ENCODE results near the gene MOB2.

MOB2 gene

DNA sequence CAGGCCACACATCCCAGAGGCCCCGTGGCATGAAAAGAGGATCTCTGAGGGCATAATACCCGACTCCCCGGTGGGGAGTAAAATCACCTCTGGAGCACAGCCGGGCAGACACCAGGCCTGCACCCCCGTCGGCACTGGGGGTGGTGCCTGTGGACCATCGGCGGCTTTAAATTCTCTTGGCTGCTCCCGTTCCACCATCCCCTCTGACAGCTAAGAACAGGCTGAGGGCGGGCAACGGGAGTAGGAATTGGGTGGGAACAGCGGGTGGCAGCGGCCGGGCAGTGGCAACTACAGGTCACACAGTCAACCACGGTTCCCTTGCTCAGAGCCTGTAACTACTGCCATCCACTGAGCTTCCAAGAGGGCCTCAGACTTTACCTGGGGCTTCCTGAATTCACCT, 40.2 kb upstream of the MOB2 start:
- Histone ChIP-seq H3K9me3 (ENCODE audit: insufficient read depth, low read depth, low read length) (no peaks in the 10 kb centered on the region), H3K27me3 (ENCODE audit: insufficient read depth, low read length) (no peaks in the 10 kb centered on the region), H3K36me3 (ENCODE audit: insufficient read depth, low read depth, low read length) (no peaks in the 10 kb centered on the region), H3K27ac (ENCODE audit: low read length) (no peak overlapping the region), H3K4me1 (ENCODE audit: insufficient read depth, low read length) (no peaks in the 10 kb centered on the region), H3K4me3 (ENCODE audit: low read length) (no peak overlapping the region), H3K9ac (ENCODE audit: low read depth, low read length) (no peak overlapping the region)

DNA sequence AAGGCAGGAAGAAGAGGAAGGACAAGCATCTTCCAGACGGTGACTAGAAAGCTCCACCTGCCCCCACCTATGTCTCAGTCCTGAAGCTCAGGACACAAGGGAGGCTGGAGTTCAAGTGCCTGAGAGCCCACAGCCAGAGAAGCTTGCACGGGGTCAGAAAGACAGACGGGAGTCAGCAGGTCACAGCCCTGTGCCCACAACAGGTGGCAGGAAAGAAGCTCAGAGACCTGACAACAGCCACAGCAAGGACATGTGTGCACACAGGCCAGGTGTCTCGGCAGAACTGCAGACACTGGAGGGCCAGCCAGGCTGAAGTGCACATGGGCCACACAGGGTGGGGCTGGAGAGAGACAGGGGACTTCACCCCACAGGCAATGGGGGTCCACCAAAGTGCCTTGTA, 37.2 kb upstream of the MOB2 start:
- Histone ChIP-seq H3K9me3 (ENCODE audit: insufficient read depth, low read depth, low read length) (no peaks in the 10 kb centered on the region), H3K4me3 (ENCODE audit: low read length) (no peak overlapping the region), H3K9ac (ENCODE audit: low read depth, low read length) (no peak overlapping the region), H3K36me3 (ENCODE audit: insufficient read depth, low read depth, low read length) (no peaks in the 10 kb centered on the region), H3K4me1 (ENCODE audit: insufficient read depth, low read length) (no peaks in the 10 kb centered on the region), H3K27me3 (ENCODE audit: insufficient read depth, low read length) (no peaks in the 10 kb centered on the region), H3K27ac (ENCODE audit: low read length) (no peak overlapping the region)

DNA sequence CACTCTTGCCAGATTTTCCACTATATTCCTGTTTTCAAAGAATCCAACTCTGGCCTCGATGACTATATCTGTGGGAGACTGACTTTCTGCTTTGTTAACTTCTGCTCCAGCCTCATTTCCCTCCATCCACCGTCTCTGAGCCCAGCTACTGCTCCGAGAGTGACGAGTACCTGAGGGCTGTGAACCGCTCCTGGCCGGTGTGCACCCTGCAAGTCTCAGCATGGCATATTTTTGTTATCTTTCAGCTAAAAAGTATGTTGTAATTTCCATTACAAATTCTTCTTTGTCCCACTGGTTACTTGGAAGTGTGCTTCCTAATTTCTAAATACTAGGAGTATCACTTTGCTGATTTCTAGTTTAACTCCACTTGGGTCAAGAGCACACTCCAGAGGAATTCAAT, 36.5 kb upstream of the MOB2 start:
- Histone ChIP-seq H3K27me3 (ENCODE audit: insufficient read depth, low read length) (no peaks in the 10 kb centered on the region), H3K9me3 (ENCODE audit: insufficient read depth, low read depth, low read length) (no peaks in the 10 kb centered on the region), H3K4me3 (ENCODE audit: low read length) (no peak overlapping the region), H3K9ac (ENCODE audit: low read depth, low read length) (no peak overlapping the region), H3K36me3 (ENCODE audit: insufficient read depth, low read depth, low read length) (no peaks in the 10 kb centered on the region), H3K4me1 (ENCODE audit: insufficient read depth, low read length) (no peaks in the 10 kb centered on the region), H3K27ac (ENCODE audit: low read length) (no peak overlapping the region)

DNA sequence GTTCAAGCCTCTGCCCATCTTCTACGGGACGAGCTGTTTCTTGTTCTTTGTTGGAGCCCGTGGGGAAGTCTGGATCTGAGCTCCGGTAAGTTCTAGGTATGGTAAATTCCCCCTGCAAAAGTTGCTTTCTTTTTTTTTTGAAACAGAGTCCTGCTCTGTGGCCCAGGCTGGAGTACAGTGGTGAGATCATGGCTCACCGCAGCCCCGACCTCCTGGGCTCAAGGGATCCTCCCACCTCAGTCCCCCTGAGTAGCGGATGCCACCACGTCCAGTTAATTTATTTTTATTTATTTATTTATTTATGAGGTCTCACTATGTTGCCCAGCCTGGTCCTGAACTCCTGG, 35.5 kb upstream of the MOB2 start:
- Histone ChIP-seq H3K4me1 (ENCODE audit: insufficient read depth, low read length) (no peaks in the 10 kb centered on the region), H3K27me3 (ENCODE audit: insufficient read depth, low read length) (no peaks in the 10 kb centered on the region), H3K36me3 (ENCODE audit: insufficient read depth, low read depth, low read length) (no peaks in the 10 kb centered on the region), H3K4me3 (ENCODE audit: low read length) (no peak overlapping the region), H3K9me3 (ENCODE audit: insufficient read depth, low read depth, low read length) (no peaks in the 10 kb centered on the region), H3K9ac (ENCODE audit: low read depth, low read length) (no peak overlapping the region), H3K27ac (ENCODE audit: low read length) (no peak overlapping the region)

DNA sequence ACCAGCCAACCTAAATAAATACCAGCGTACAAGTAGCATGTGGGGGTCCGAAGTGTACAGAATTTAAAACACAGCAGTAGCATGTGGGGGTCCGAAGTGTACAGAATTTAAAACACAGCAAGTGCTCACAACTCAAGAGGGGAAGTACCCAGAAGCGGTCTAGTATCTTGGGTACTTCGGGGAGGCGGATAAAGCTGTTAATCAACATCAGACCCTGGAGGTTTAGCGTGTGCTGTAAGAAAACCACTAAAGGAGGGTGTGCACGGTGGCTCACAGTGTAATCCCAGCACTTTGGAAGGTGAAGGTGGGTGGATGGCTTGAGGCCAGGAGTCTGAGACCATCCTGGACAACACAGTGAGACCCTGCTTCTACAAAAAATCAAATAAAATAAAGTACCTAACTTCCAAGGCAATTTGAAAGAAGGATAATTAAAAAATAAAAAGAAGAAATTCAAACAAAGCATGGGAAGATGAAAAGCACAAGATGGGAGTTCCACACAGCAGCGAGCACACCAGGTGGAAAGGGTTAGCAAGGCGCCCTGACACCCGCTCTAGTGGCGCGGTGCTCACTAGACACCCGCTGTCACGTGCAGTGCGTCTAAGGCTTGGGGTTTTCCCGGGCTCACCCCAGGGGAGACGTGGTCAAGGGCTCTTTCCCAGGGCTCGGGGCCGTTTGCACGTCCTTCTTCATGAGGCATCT, 35.0 kb upstream of the MOB2 start:
- H3K9me3 ChIP-seq (ENCODE audit: insufficient read depth, low read depth, low read length), result no peaks in the 10 kb centered on the region
- no peaks in the 10 kb centered on the region for H3K36me3 ChIP-seq (ENCODE audit: insufficient read depth, low read depth, low read length)
- no peaks in the 10 kb centered on the region for H3K27me3 ChIP-seq (ENCODE audit: insufficient read depth, low read length)
- no peak overlapping the region for H3K4me3 ChIP-seq (ENCODE audit: low read length)
- no peak overlapping the region for H3K9ac ChIP-seq (ENCODE audit: low read depth, low read length)
- no peak overlapping the region for H3K27ac ChIP-seq (ENCODE audit: low read length)
- H3K4me1 ChIP-seq (ENCODE audit: insufficient read depth, low read length), result no peaks in the 10 kb centered on the region

DNA sequence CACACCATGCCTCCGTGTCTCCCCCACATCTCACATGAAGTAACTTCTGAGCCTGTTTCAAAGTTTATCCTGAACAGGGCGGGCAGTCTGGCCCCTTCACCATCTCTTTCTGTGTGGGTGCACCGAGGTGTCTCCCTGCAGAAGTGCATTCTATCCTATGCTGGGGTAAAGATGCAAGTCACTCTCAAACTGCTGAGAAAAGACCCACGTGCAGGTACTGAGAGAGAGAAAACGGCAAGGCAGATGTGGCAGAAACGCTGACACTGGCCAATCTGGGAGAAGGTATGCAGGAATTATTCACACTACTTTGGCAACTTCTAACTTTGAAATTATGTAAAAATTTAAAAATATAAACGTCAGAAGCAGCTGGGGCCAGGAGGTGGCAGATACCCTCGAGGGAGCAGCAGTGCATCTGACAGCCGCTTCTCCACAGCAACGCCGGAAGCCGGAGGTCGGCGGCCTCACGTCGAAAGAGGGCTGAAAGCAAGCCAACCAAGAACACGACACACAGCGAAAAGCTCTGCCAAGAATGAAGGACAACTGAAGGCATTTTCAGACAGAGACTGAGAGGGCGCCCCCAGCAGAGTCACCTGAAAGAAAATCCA, 34.2 kb upstream of the MOB2 start:
- H3K4me3 ChIP-seq (ENCODE audit: low read length), result no peak overlapping the region
- H3K27ac ChIP-seq (ENCODE audit: low read length), result no peak overlapping the region
- H3K4me1 ChIP-seq (ENCODE audit: insufficient read depth, low read length), result no peaks in the 10 kb centered on the region
- H3K9me3 ChIP-seq (ENCODE audit: insufficient read depth, low read depth, low read length), result no peaks in the 10 kb centered on the region
- H3K36me3 ChIP-seq (ENCODE audit: insufficient read depth, low read depth, low read length), result no peaks in the 10 kb centered on the region
- no peaks in the 10 kb centered on the region for H3K27me3 ChIP-seq (ENCODE audit: insufficient read depth, low read length)
- no peak overlapping the region for H3K9ac ChIP-seq (ENCODE audit: low read depth, low read length)

DNA sequence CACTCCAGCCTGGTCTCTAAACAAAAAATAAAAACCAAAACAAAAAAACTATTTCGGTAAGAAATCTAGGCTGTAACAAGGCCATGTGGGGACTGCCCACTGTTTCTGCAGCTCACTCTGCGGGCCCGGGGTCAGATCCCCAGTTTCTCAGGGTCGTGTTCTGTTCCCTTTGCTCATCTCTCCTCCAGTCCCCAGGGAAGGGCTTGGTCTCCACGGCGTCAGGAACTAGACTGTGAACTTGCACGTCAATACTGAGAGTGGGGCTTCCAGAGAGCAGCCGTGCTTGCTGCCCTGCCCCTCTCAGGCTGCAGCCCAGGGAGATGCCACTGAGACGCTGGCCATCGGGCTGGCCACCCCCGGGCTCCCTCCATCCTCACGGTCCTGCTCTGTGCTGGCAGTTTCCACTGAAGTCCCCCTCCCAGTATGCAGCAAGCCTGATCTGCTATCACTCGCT, 33.7 kb upstream of the MOB2 start:
- Histone ChIP-seq H3K9me3 (ENCODE audit: insufficient read depth, low read depth, low read length) (no peaks in the 10 kb centered on the region), H3K4me3 (ENCODE audit: low read length) (no peak overlapping the region), H3K36me3 (ENCODE audit: insufficient read depth, low read depth, low read length) (no peaks in the 10 kb centered on the region), H3K9ac (ENCODE audit: low read depth, low read length) (no peak overlapping the region), H3K27ac (ENCODE audit: low read length) (no peak overlapping the region), H3K4me1 (ENCODE audit: insufficient read depth, low read length) (no peaks in the 10 kb centered on the region), H3K27me3 (ENCODE audit: insufficient read depth, low read length) (peaks cover 2% of the 10 kb centered on the region; the same call in 1 of the 2 replicates)

DNA sequence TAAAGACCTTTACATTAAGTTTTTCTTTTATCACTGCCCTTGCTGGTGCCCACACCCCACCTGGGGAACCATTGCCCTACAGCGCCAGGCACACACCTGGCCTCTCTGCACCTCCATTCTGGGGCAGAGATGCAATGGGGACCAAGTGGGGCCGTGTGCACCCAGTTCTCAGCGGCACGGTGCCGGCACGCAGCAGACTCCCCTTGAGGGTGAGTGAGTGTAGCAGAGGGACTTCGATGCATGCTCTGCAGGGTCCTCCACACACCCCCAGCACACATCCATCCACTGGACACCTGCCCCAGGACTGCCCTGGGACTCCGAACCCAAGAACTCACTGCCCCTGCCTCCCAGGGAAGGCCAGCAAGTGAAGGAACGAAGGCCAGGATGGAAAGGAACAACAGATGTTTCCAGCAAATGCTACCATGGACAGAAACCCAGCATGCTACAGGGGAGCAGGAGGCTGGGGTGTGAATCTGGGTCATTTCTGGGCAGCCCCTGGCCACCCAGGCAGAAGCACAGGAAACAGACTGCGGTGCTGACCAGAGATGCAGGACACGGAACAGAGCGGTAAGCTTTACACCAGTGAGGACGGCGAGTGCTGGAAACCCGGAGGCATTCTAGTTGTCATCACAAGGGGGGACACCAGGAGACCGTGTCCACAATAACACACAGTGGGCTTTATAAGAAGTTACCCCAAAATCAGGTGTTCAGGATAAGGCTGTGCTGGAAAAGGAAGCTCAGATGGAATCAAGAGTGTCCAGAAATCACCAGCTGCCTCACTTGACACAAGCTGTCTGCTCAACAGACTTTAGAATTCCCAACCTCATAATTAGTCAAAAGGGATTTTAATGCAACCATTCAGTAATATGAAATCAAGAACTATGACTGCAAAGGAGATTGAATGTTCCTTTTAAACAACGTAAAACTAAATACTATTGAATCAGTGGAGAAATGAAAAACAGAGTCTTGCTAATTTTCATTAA, 32.7 kb upstream of the MOB2 start:
- Histone ChIP-seq H3K9me3 (ENCODE audit: insufficient read depth, low read depth, low read length) (no peaks in the 10 kb centered on the region), H3K27me3 (ENCODE audit: insufficient read depth, low read length) (peaks cover 4% of the 10 kb centered on the region; the same call in 1 of the 2 replicates), H3K36me3 (ENCODE audit: insufficient read depth, low read depth, low read length) (no peaks in the 10 kb centered on the region), H3K4me1 (ENCODE audit: insufficient read depth, low read length) (no peaks in the 10 kb centered on the region), H3K9ac (ENCODE audit: low read depth, low read length) (no peak overlapping the region), H3K4me3 (ENCODE audit: low read length) (no peak overlapping the region), H3K27ac (ENCODE audit: low read length) (no peak overlapping the region)

DNA sequence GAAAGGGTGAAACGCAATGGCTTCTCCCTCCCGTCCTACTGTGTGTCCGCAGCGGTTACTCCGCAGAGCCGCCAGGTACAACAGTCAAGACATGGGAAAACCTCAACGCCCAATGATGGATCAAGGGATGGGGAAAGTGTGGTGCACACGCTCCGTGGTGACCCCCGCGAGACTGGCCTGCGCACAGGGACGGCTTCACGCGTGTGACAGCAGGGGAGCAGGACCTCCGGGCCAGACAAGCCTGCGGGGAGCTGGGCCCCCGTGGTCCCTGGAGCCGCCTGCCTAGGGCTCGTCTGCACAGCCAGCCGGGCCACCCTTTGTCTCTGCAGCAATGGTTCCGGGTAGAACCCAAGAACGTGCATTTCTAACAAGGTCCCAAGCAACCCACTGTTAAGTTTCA, 31.7 kb upstream of the MOB2 start:
- no peak overlapping the region for H3K4me3 ChIP-seq (ENCODE audit: low read length)
- no peaks in the 10 kb centered on the region for H3K4me1 ChIP-seq (ENCODE audit: insufficient read depth, low read length)

DNA sequence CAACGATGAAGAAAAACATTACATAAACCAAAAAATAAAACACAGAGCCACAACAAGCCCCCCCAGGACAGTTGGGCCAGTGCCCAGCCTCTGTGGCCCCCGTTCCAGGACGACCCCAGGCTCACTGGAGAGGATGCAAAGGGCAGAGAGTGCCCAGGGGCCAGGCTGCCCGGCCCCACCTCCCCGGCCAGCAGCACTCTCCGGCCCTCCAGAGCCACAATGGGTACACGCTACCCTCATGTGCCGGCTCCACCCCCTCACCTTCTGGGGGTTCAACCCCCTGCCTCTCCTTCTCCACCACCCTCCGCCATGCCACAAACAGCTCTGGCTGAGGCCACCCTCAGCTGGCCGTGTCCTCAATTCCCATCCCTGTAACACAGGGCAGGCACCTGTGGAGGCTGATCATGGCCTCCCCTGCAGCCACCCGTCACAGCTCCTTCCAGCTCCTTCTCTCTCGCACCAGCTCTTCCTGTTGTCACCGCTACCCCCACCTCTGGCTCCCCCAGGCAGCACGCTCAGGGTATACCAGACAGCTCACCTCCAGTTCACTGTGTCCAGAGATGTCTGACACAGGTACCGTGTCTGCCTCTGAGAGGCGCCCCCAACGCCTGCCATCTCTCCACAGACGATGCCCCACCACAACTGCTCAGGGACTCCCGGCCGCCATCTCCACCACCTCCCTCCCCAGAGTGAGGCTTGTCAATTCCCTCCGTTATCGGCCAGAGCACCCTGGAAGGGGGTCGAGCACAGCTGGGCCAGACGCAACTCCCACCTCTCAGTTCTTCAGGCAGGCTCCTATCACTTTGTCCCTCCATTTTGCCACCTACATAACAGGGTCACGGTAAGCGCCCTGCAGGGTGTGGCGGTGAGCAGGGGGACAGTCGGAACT, 30.8 kb upstream of the MOB2 start:
- H3K36me3 ChIP-seq (ENCODE audit: insufficient read depth, low read depth, low read length), result no peaks in the 10 kb centered on the region
- H3K9ac ChIP-seq (ENCODE audit: low read depth, low read length), result no peak overlapping the region
- no peaks in the 10 kb centered on the region for H3K4me1 ChIP-seq (ENCODE audit: insufficient read depth, low read length)
- no peaks in the 10 kb centered on the region for H3K9me3 ChIP-seq (ENCODE audit: insufficient read depth, low read depth, low read length)
- no peak overlapping the region for H3K27ac ChIP-seq (ENCODE audit: low read length)
- H3K4me3 ChIP-seq (ENCODE audit: low read length), result no peak overlapping the region
- peaks cover 4% of the 10 kb centered on the region; the same call in 1 of the 2 replicates for H3K27me3 ChIP-seq (ENCODE audit: insufficient read depth, low read length)

More for the DNA sequence above, 31.7 kb upstream of the MOB2 start:
- Histone ChIP-seq H3K27ac (ENCODE audit: low read length) (no peak overlapping the region), H3K36me3 (ENCODE audit: insufficient read depth, low read depth, low read length) (no peaks in the 10 kb centered on the region), H3K9ac (ENCODE audit: low read depth, low read length) (no peak overlapping the region), H3K27me3 (ENCODE audit: insufficient read depth, low read length) (peaks cover 4% of the 10 kb centered on the region; the same call in 1 of the 2 replicates), H3K9me3 (ENCODE audit: insufficient read depth, low read depth, low read length) (no peaks in the 10 kb centered on the region)
